ENCODE data around the gene SMARCD3. TPM values are rescaled to one million over a fixed set of nuclear protein-coding genes. Genes with fewer than 3 reads are reported as not detected.

SMARCD3 gene
- total and polyA plus RNA-seq, 2 of the 8 experiments (the other 6 are each of a cell fraction or from before 2014, with no cell fraction given), result 3.0 to 5.6 TPM

- Histone ChIP-seq H2BK15ac (ENCODE audit: low read length) (no peak overlapping the region), H3K9me3 (ENCODE audit: insufficient read depth in 2 of 2, low read depth in 1 of 2, low read length in 1 of 2) (no peaks in the 10 kb centered on the region), H3K4ac (replicated peaks; ENCODE audit: insufficient read length, low read depth, low read length) (no peak overlapping the region), H3K9ac (replicated peaks in 1 of 4; ENCODE audit: extremely low read depth in 1 of 4, low read depth in 3 of 4, low read length in 3 of 4) (no peak overlapping the region), H3K27me3 (replicated peaks in 1 of 4; ENCODE audit: control insufficient read depth in 3 of 4, extremely low read depth in 1 of 4, insufficient read depth in 3 of 4, low read length in 3 of 4) (no peaks in the 10 kb centered on the region), H3K79me2 (ENCODE audit: control insufficient read depth in 1 of 2, insufficient read depth in 2 of 2, low read length in 2 of 2) (peaks cover 4 to 23% of the 10 kb centered on the region in 2 experiments; a peak in 3 of 4 replicates), H4K5ac (ENCODE audit: insufficient read length, low read depth, low read length) (no peak overlapping the region), H3K27ac (ENCODE audit: low read depth, low read length) (no peak overlapping the region), H3K18ac (ENCODE audit: extremely low read depth, low read length) (no peak overlapping the region), H3K4me1 (replicated peaks in 1 of 4; ENCODE audit: control insufficient read depth in 3 of 4, insufficient read depth in 4 of 4, low read length in 3 of 4) (peaks cover 3 to 7% (median 5%) of the 10 kb centered on the region in 4 experiments; a peak in 5 of 7 replicates), H2AFZ (ENCODE audit: low read length) (no peak overlapping the region), H3K14ac (ENCODE audit: insufficient read length) (no peak overlapping the region), H2BK20ac (ENCODE audit: low read length) (no peak overlapping the region), H3K79me1 (ENCODE audit: low read depth, low read length) (peaks cover 14% of the 10 kb centered on the region), H3K4me2 (ENCODE audit: insufficient read depth in 1 of 2, low read depth in 2 of 2, low read length in 2 of 2) (no peak overlapping the region), H3K36me3 (ENCODE audit: control insufficient read depth in 2 of 4, insufficient read depth in 4 of 4, low read length in 3 of 4) (peaks cover 8 to 24% (median 11%) of the 10 kb centered on the region in 4 experiments; a peak in 7 of 8 replicates), H3K23ac (ENCODE audit: insufficient read length) (no peak overlapping the region), H2BK12ac (ENCODE audit: low read depth, low read length) (no peak overlapping the region), H3K4me3 (ENCODE audit: extremely low read depth in 1 of 4, insufficient read depth in 2 of 4, low read depth in 3 of 4, low read length in 4 of 4) (no peak overlapping the region), H3K56ac (replicated peaks; ENCODE audit: insufficient read length, low read depth, low read length) (no peak overlapping the region), H3K23me2 (ENCODE audit: low read depth, low read length) (peaks cover 13% of the 10 kb centered on the region), H2BK120ac (replicated peaks; ENCODE audit: low read depth, low read length) (no peak overlapping the region), H4K20me1 (replicated peaks in 1 of 2; ENCODE audit: control insufficient read depth in 1 of 2, insufficient read depth in 2 of 2, low read length in 2 of 2) (peaks cover 0 to 17% of the 10 kb centered on the region in 2 experiments), H2BK5ac (ENCODE audit: low read depth, low read length) (no peak overlapping the region), H4K8ac (ENCODE audit: extremely low read depth, insufficient read depth, low read length) (no peak overlapping the region), H4K91ac (replicated peaks; ENCODE audit: insufficient read length, low read length) (no peak overlapping the region), H2AK5ac (ENCODE audit: low read depth, low read length) (no peak overlapping the region)
- TF ChIP-seq YY1 (IDR thresholded peaks at IDR 0.05; ENCODE audit: low read depth, low read length), result no peak
- TF ChIP-seq EP300 (IDR thresholded peaks at IDR 0.05; ENCODE audit: borderline replicate concordance in 1 of 2, low read depth in 2 of 2, low read length in 2 of 2), result no peak
- TF ChIP-seq GTF2F1 (IDR thresholded peaks at IDR 0.05; ENCODE audit: borderline replicate concordance, low read depth, low read length), result no peak
- TF ChIP-seq SIN3A (conservative IDR thresholded peaks at IDR 0.05 in 1 of 2, IDR thresholded peaks at IDR 0.05 in 1 of 2; ENCODE audit: low read depth in 1 of 2, low read length in 2 of 2), result no peak
- no peak for TF ChIP-seq POLR2A (IDR thresholded peaks at IDR 0.05; ENCODE audit: control extremely low read depth in 1 of 2, low read depth in 2 of 2, low read length in 2 of 2)
- TF ChIP-seq BACH1 (IDR thresholded peaks at IDR 0.05; ENCODE audit: low read length), result no peak
- TF ChIP-seq NRF1 (IDR thresholded peaks at IDR 0.05; ENCODE audit: low read depth, low read length), result no peak
- WGBS, 2 experiments (ENCODE audit: extremely low coverage in 1 of 2, insufficient coverage in 1 of 2, insufficient read length in 1 of 2, insufficient replicate concordance in 2 of 2, low coverage in 1 of 2, low lambda C conversion rate in 2 of 2, missing lambda C conversion rate in 1 of 2), result 90% methylated on average over 13 of the region's 13 CpGs; no CpG with 5 or more reads in 1 of the 2 experiments
- ChIA-PET CTCF (ENCODE audit: partially characterized antibody) (interaction anchor here (0.5 to 6.8 kb wide), 16 partner anchors 8 to 120 kb away, joined by 3 to 71 read pairs (median 4); partner anchors contain the start of gene ABCF2), POLR2A (ENCODE audit: partially characterized antibody) (interaction anchor here (0.9 to 1.3 kb wide), 2 partner anchors 9 to 19 kb away, joined by 3 to 9 read pairs; partner anchors contain the start of gene ABCF2)
- FAIRE-seq, result no peak
- no peak for DNase-seq (ENCODE audit: low read depth in 1 of 2, low spot score in 2 of 2)
Measured at GRCh38 chr7:151236406-151236805, 12.1 kb downstream of the SMARCD3 start.

Data from H1 (cell line).